Psoas muscle (tissue), 8 donors: Measurements from ENCODE around the gene MLLT3. TPM values are rescaled to one million over a fixed set of nuclear protein-coding genes. Genes with fewer than 3 reads are reported as not detected.
A peak's percentile ranks its signal among the peaks of the same experiment; 100 is the strongest.

Experiments
- ATAC-seq, 4 donors: fragments of 200-7000 bp; cut with Tn5 transposase; one replicate each; pipeline ENCODE4 v1.9.1; 2020; ENCODE audit warnings: moderate library complexity in 3 of 4, mild to moderate bottlenecking in 2 of 4
- DNase-seq, 2 donors: peaks; one replicate each; pipeline ENCODE4 v3.0.0-alpha.2; 2020
- H3K27ac ChIP-seq: fragments of 200-600 bp; one replicate; pipeline ENCODE4 v1.8.0; 2022
- H3K27me3 ChIP-seq, 3 donors: fragments of 200-600 bp in 1 of 3; one replicate each; pipeline versions ENCODE4 v1.6.1 to v1.8.0; 2013 to 2022; ENCODE audit warnings: low read length in 2 of 3, mild to moderate bottlenecking in 2 of 3, moderate library complexity in 1 of 3; ENCODE audit not compliant: insufficient read depth in 3 of 3
- H3K36me3 ChIP-seq, 2 donors: fragments of 200-600 bp in 1 of 2; one replicate each; pipeline versions ENCODE4 v1.6.1 to v1.8.0; 2013 to 2022; ENCODE audit warnings: low read depth in 1 of 2, mild to moderate bottlenecking in 1 of 2, moderate library complexity in 1 of 2; ENCODE audit not compliant: insufficient read depth in 1 of 2
- H3K4me1 ChIP-seq: fragments of 200-600 bp; one replicate; pipeline ENCODE4 v1.8.0; 2022
- H3K4me3 ChIP-seq: fragments of 200-600 bp; one replicate; pipeline ENCODE4 v1.8.0; 2022; ENCODE audit warnings: mild to moderate bottlenecking
- H3K9me3 ChIP-seq: fragments of 200-600 bp; one replicate; pipeline ENCODE4 v1.8.0; 2022
- CTCF ChIP-seq: fragments of 200-600 bp; IDR thresholded peaks from one replicate; pipeline ENCODE4 v1.8.0; 2022; ENCODE audit warnings: antibody characterized with exemption
- WGBS, 3 donors: extraction: QIAGEN DNeasy Blood & Tissue Kit; methylation state at CpG; one replicate each; pipeline versions ENCODE4 v1.1.6 to v1.1.7; 2013; 5-methylcytosine and 5-hydroxymethylcytosine counted together
- intact Hi-C, 2 donors: fragments of 100-400 bp; cut with DNase I; formaldehyde crosslinking; loops; one replicate each; pipeline versions ENCODE4 v1.11.0 to v1.14.2; 2022
- polyA plus RNA-seq, 3 donors: library from polyadenylated mRNA; stranded (reverse); fragments of 200-250 nt; gene quantifications; one replicate each; pipeline ENCODE4 v1.2.3, GENCODE V29; 2013
- total RNA-seq, 4 donors: library from RNA; stranded (reverse); fragmentation: NEBNext Ultra II Directional in 2 of 4; extraction: Animal tissue kit (Norgen Biotek cat#: 25700) in 2 of 4; gene quantifications; one replicate each; pipeline versions ENCODE4 v1.2.1 to v1.2.4, GENCODE V29; 2021 to 2023
- donor health status: healthy with polysubstance abuse.
- donor health status: DM: no; HTN: no; CAD: no; lungs with moderate emphysema.
- donor health status: Bipolar disorder and iron deficiency.
- donor health status: healthy.
- donor health status: DM: yes; HTN: yes; CAD: no.
- donor health status: DM: no; HTN: no; CAD: no.
- donor health status: DM: no; HTN: no; CAD: no.
- donor health status: DM: yes; HTN: yes; CAD: no.

MLLT3 gene
- total and polyA plus RNA-seq, 7 donors: 1.2 to 9.8 (median 3.3) TPM

GRCh38 chr9:20624201-20625002, 2.1 kb upstream of the MLLT3 start:
- WGBS, 3 donors: 11 to 17% (median 12%) methylated on average over 21 of the region's 21 CpGs
- H3K27ac ChIP-seq: no peak overlapping the region
- intact Hi-C loops: loop anchor here (5.0 to 10.0 kb wide), 4 partner anchors 270 to 490 kb away; no protein-coding TSS in a partner anchor
- H3K9me3 ChIP-seq: no peaks in the 10 kb centered on the region
- peak in 1 of 4 donors; percentile 30 for ATAC-seq
- H3K4me1 ChIP-seq: peaks cover 10% of the 10 kb centered on the region
- peak; percentile 78 for TF ChIP-seq CTCF
- H3K36me3 ChIP-seq: no peaks in the 10 kb centered on the region
- DNase-seq: peak in 1 of 2 donors; percentile 37
- peak overlapping the region; percentile 71 for H3K4me3 ChIP-seq
- no peaks in the 10 kb centered on the region for H3K27me3 ChIP-seq

- peak overlapping the region; percentile 71 for H3K4me3 ChIP-seq
- no peaks in the 10 kb centered on the region for H3K9me3 ChIP-seq
- H3K27me3 ChIP-seq: no peaks in the 10 kb centered on the region
- no peak overlapping the region for H3K27ac ChIP-seq
- DNase-seq: no peak
- no peak for TF ChIP-seq CTCF
- H3K4me1 ChIP-seq: peaks cover 13% of the 10 kb centered on the region
- intact Hi-C loops: loop anchor here (2.0 to 10.0 kb wide), 5 partner anchors 61 to 491 kb away; partner anchors contain the start of gene FOCAD (in 1 of the 2)
- 8 to 14% (median 11%) methylated on average over 7 of the region's 7 CpGs for WGBS, 3 donors
- no peaks in the 10 kb centered on the region for H3K36me3 ChIP-seq
- ATAC-seq: no peak
These were observed 1.4 kb upstream of the MLLT3 start for GRCh38 chr9:20623748-20624124.

- peak overlapping the region; percentile 81 for H3K27ac ChIP-seq
- 0 to 1% (median 0%) methylated on average over 40 of the region's 40 CpGs for WGBS, 3 donors
- DNase-seq: peak; percentile 33 to 55
- H3K36me3 ChIP-seq: no peaks in the 10 kb centered on the region
- peak in 2 of 4 donors; percentile 35 to 44 for ATAC-seq
- no peaks in the 10 kb centered on the region for H3K9me3 ChIP-seq
- peaks cover 19% of the 10 kb centered on the region for H3K4me1 ChIP-seq
- H3K4me3 ChIP-seq: peak overlapping the region; percentile 71
- intact Hi-C loops: loop anchor here (2.0 to 10.0 kb wide), 5 partner anchors 62 to 492 kb away; partner anchors contain the start of gene FOCAD (in 1 of the 2)
- no peaks in the 10 kb centered on the region for H3K27me3 ChIP-seq
- no peak for TF ChIP-seq CTCF
These were observed 885 bp upstream of the MLLT3 start for GRCh38 chr9:20623021-20623747.

- TF ChIP-seq CTCF: no peak
- ATAC-seq (peak; percentile 58 to 68 (median 66)), DNase-seq (peak; percentile 75 to 89)
- 0 to 1% (median 0%) methylated on average over 60 to 82 of the region's 82 CpGs for WGBS, 3 donors
- Histone ChIP-seq H3K9me3 (no peaks in the 10 kb centered on the region), H3K27me3 (no peaks in the 10 kb centered on the region), H3K36me3 (no peaks in the 10 kb centered on the region), H3K4me3 (peak overlapping the region; percentile 71), H3K27ac (peak overlapping the region; percentile 81), H3K4me1 (peaks cover 21% of the 10 kb centered on the region)
- intact Hi-C loops: loop anchor here (2.0 to 10.0 kb wide), 5 partner anchors 63 to 493 kb away; partner anchors contain the start of gene FOCAD (in 2 of the 2)
These were observed 599 bp downstream of the MLLT3 start for GRCh38 chr9:20621471-20622329.
